ENCODE data around the gene ANKRD49. TPM values are rescaled to one million over a fixed set of nuclear protein-coding genes. Genes with fewer than 3 reads are reported as not detected.

The ANKRD49 gene
- total and polyA plus RNA-seq, 2 of the 4 experiments (the other 2 are of a cell fraction): 7.2 to 10.4 TPM

- H2BK120ac ChIP-seq (ENCODE audit: low read depth, low read length): no peak overlapping the region
- no peak overlapping the region for H4K5ac ChIP-seq (ENCODE audit: low read depth, low read length)
- no peak overlapping the region for H3K4me3 ChIP-seq (ENCODE audit: insufficient read depth, low read depth, low read length)
- no peak overlapping the region for H3K27ac ChIP-seq (ENCODE audit: insufficient read depth, low read length)
- H4K8ac ChIP-seq (ENCODE audit: low read depth in 2 of 2, low read length in 2 of 2): no peak overlapping the region
- intact Hi-C loops (cut with micrococcal nuclease) (no loop called here), in situ Hi-C loops (cut with MboI; ENCODE audit: low sequenced_read_pairs) (no loop called here), dilution Hi-C loops (cut with HindIII; ENCODE audit: low sequenced_read_pairs, unreplicated experiment) (no loop called here)
- H2BK5ac ChIP-seq (ENCODE audit: low read depth, low read length, poor library complexity, severe bottlenecking): no peak overlapping the region
- ATAC-seq (ENCODE audit: low read depth): no peak
- no peak overlapping the region for H2BK15ac ChIP-seq (ENCODE audit: low read depth, low read length)
- H3K4me2 ChIP-seq (ENCODE audit: low read depth, low read length): no peak overlapping the region
- no peaks in the 10 kb centered on the region for H3K79me1 ChIP-seq (ENCODE audit: low read depth in 1 of 2, low read length in 2 of 2)
- H3K9ac ChIP-seq (ENCODE audit: low read depth, low read length): no peak overlapping the region
- H2AFZ ChIP-seq (replicated peaks; ENCODE audit: low read length, poor library complexity): no peak overlapping the region
- no peak for TF ChIP-seq RAD21 (IDR thresholded peaks at IDR 0.05; ENCODE audit: low read length)
- no peak for TF ChIP-seq MAFK (IDR thresholded peaks at IDR 0.05; ENCODE audit: low read depth, low read length)
- TF ChIP-seq NFE2L2 (IDR thresholded peaks at IDR 0.05; ENCODE audit: low read depth, low read length): no peak
- no peak for TF ChIP-seq CTCF (conservative IDR thresholded peaks at IDR 0.05; ENCODE audit: low read depth, low read length)
- TF ChIP-seq MXI1 (IDR thresholded peaks at IDR 0.05; ENCODE audit: borderline replicate concordance, low read depth, low read length): no peak
- TF ChIP-seq MAZ (IDR thresholded peaks at IDR 0.05; ENCODE audit: borderline replicate concordance, low read depth, low read length): no peak
- TF ChIP-seq CHD1 (IDR thresholded peaks at IDR 0.05; ENCODE audit: low read depth, low read length): no peak
- no peak for TF ChIP-seq BHLHE40 (IDR thresholded peaks at IDR 0.05; ENCODE audit: low read depth, low read length)
- TF ChIP-seq CEBPB (IDR thresholded peaks at IDR 0.05; ENCODE audit: low read depth, low read length): no peak
- TF ChIP-seq RCOR1 (IDR thresholded peaks at IDR 0.05; ENCODE audit: insufficient replicate concordance, low read length): no peak
- no peak for TF ChIP-seq USF2 (IDR thresholded peaks at IDR 0.05; ENCODE audit: low read depth, low read length)
- no peak overlapping the region for H3K56ac ChIP-seq (ENCODE audit: extremely low read depth, insufficient read depth, low read length)
- H3K9me3 ChIP-seq (ENCODE audit: control insufficient read depth, insufficient read depth, low read length): no peaks in the 10 kb centered on the region
- H2BK20ac ChIP-seq (ENCODE audit: low read depth, low read length): no peak overlapping the region
- no peak overlapping the region for H2AK5ac ChIP-seq (ENCODE audit: low read depth, low read length)
- H3K4ac ChIP-seq (ENCODE audit: low read depth, low read length): no peak overlapping the region
- ChIA-PET POLR2A (ENCODE audit: unreplicated experiment) (interaction anchor here (0.7 kb wide), 1 partner anchor 387 kb away, joined by 3 read pairs; no protein-coding TSS in a partner anchor), CTCF (no interaction called here)
- H4K20me1 ChIP-seq (ENCODE audit: insufficient read depth, low read length): no peaks in the 10 kb centered on the region
- no peaks in the 10 kb centered on the region for H3K9me1 ChIP-seq (ENCODE audit: insufficient read depth, low read length)
- no peak overlapping the region for H3K23ac ChIP-seq (ENCODE audit: low read depth, low read length)
- peaks cover 4% of the 10 kb centered on the region; the same call in 1 of the 2 replicates for H3K36me3 ChIP-seq (ENCODE audit: control insufficient read depth, insufficient read depth, low read length)
- no peak overlapping the region for H3K18ac ChIP-seq (ENCODE audit: low read depth, low read length)
- peak; percentile 10 for DNase-seq
- no peaks in the 10 kb centered on the region for H3K27me3 ChIP-seq (ENCODE audit: control insufficient read depth, insufficient read depth, low read length)
- no peak overlapping the region for H3K14ac ChIP-seq (replicated peaks; ENCODE audit: low read depth, low read length)
- H4K91ac ChIP-seq (ENCODE audit: insufficient read depth, low read depth, low read length): no peak overlapping the region
- no peaks in the 10 kb centered on the region for H3K4me1 ChIP-seq (ENCODE audit: control insufficient read depth, insufficient read depth, low read length)
- no TSS peak for BruUV-seq (replicated peaks)
- WGBS, 2 experiments (ENCODE audit: extremely low coverage in 2 of 2, insufficient read length in 1 of 2): 92% methylated on average over 2 of the region's 3 CpGs; no CpG with 5 or more reads in 1 of the 2 experiments
- H2AK9ac ChIP-seq (replicated peaks; ENCODE audit: low read depth, low read length, poor library complexity): no peak overlapping the region
These were observed 20.6 kb upstream of the ANKRD49 start for GRCh38 chr11:94472916-94473799.

All from IMR-90 (cell line).